GM12874 (cell line): ENCODE measurements around the gene METTL1.

Experiments
- CTCF ChIP-seq: IDR thresholded peaks from 2 replicates; pipeline ENCODE4 v1.5.1; 2011; ENCODE audit warnings: low read depth, mild to moderate bottlenecking, control low read depth, low read length, moderate library complexity; ENCODE audit not compliant: insufficient read depth

METTL1 gene

GRCh38 chr12:57735952-57736740 lies 35.8 kb downstream of the METTL1 start:
- no peak for TF ChIP-seq CTCF

- TF ChIP-seq CTCF = no peak
These were observed 36.6 kb downstream of the METTL1 start for GRCh38 chr12:57735198-57735855.

- TF ChIP-seq CTCF = no peak
These were observed 37.3 kb downstream of the METTL1 start for GRCh38 chr12:57734591-57734990.

GRCh38 chr12:57733928-57734327 lies 38.0 kb downstream of the METTL1 start:
- no peak for TF ChIP-seq CTCF

GRCh38 chr12:57732726-57733593 lies 38.9 kb downstream of the METTL1 start:
- TF ChIP-seq CTCF = no peak

- no peak for TF ChIP-seq CTCF
These were observed 39.6 kb downstream of the METTL1 start for GRCh38 chr12:57732270-57732669.
